ENCODE data around the gene NUDT7.

NUDT7 gene

GRCh38 chr16:77780378-77780837, 58.1 kb downstream of the NUDT7 start:
- DNase-seq (ENCODE audit: low spot score): no peak

- DNase-seq (ENCODE audit: low spot score): no peak
Measured at GRCh38 chr16:77781091-77781490, 58.8 kb downstream of the NUDT7 start.

GRCh38 chr16:77782694-77783093, 60.4 kb downstream of the NUDT7 start:
- DNase-seq (ENCODE audit: low spot score): no peak

- no peak for DNase-seq (ENCODE audit: low spot score)
Measured at GRCh38 chr16:77784441-77785372, 62.4 kb downstream of the NUDT7 start.

GRCh38 chr16:77785373-77785764, 63.1 kb downstream of the NUDT7 start:
- no peak for DNase-seq (ENCODE audit: low spot score)

- no peak for DNase-seq (ENCODE audit: low spot score)
Measured at GRCh38 chr16:77786186-77786847, 64.0 kb downstream of the NUDT7 start.

- DNase-seq (ENCODE audit: low spot score): no peak
Measured at GRCh38 chr16:77787452-77787851, 65.1 kb downstream of the NUDT7 start.

- DNase-seq (ENCODE audit: low spot score): peak; percentile 52
Measured at GRCh38 chr16:77788181-77789084, 66.1 kb downstream of the NUDT7 start, which contains the start of gene VAT1L. VAT1L (plus strand) TSS chr16:77788564; CDS start chr16:77788683, 119 bp downstream.

- no peak for DNase-seq (ENCODE audit: low spot score)
Measured at GRCh38 chr16:77789085-77790008, 67.0 kb downstream of the NUDT7 start.

GRCh38 chr16:77790009-77790372, 67.7 kb downstream of the NUDT7 start:
- DNase-seq (ENCODE audit: low spot score): no peak

GRCh38 chr16:77790912-77791311, 68.6 kb downstream of the NUDT7 start:
- DNase-seq (ENCODE audit: low spot score): no peak

All from putamen (tissue), 1 donor.